Measurements from ENCODE around the gene JSRP1.

The JSRP1 gene

GRCh38 chr19:2255982-2256685 lies at the start of gene JSRP1:
Gene JSRP1, minus strand, starts transcription at chr19:2256417. Its CDS starts 1,103 bp downstream, at chr19:2255314.
- no peak for DNase-seq (ENCODE audit: low spot score)

- DNase-seq (ENCODE audit: low spot score), result no peak
Measured at GRCh38 chr19:2305452-2306280, 49.4 kb upstream of the JSRP1 start.

DNA sequence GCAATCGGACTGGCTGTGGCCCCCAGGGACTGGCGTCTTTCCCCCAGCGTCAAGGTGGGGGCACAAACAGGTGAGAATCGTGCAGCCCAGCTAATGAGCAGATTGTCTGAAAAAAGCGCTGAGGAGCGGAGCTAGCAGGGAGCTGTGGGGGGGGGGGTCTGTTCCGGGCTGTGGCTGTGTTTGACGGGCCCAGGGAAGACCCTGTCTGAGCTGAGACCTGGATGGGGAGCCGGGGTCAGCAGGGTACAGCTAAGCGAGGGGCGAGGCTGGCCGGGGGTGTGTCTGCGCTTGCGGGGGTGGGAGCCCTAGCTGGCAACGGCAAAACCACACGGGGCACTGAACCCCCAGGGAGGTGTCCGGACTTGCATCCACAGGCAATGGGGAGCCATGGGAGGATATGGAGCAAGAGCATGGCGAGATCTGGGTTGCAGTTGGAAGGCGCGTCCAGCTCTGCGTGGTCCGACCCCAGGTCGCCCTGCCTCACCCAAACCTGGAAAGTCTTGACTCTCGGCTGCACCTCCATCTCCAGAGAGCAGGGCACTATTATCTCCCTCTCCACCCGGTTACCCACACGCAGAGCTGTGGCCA lies 47.1 kb upstream of the JSRP1 start:
- DNase-seq (ENCODE audit: low spot score), result no peak

DNA sequence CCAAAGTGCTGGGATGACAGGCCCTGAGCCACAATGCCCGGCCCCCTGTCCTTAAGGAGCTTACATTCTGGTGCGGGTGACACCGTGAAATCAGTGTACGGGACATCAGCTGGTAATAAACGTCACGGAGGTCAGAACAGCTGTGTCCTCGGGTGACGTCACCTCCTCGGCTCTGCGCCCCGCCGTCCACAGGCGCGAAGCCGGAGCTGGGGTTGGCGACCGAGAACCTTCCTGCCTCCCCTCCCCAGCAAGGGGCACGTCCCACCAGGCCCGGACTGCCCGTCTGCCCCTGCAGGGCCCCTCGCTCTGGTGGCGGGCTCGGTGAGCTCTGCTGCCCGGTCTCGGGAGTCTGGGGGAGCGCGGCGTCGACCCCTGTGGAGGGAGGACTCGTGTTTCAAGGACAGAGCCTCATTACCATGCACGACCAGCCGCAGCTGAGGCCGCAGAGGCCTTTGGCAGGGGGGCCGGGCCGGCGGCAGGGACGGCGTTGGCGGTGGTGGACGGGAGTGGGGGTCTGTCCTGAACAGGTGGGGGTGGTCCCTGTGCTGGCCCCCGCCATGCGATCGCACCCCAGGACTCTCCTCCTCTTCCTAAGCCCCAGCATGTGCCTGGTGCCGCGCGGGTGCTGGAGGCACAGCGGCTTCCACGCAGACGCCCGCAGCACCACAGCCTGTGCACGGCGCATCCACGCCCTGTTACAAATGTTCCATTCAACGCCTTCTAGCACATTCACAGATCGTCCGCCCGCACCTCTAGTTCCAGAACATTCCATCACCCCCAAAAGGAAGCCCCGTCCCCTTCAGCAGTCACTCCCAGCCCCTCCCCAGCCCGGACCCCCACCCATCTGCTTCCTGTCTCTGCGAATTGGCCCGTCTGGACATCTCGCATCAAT lies 46.3 kb upstream of the JSRP1 start:
- DNase-seq (ENCODE audit: low spot score), result no peak

GRCh38 chr19:2300533-2300932 lies 44.3 kb upstream of the JSRP1 start:
- DNase-seq (ENCODE audit: low spot score), result no peak

DNA sequence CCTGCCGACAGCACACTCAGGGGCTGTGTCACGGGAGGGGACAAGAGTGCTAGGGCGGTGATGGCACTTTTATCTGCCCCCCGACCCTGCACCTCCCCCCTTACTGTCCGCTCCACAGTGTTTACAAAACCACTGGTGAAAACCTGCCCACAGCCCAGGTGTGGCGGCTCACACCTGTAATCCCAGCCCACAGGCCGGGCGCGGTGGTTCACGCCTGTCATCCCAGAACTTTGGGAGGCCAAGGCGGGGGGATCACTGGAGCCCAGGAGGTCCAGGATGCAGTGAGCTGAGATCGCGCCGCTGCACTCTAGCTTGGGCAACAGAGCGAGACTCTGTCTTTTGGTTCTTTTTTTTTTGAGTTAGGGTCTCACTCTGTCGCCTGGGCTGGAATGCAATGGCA lies 39.9 kb upstream of the JSRP1 start:
- DNase-seq (ENCODE audit: low spot score), result no peak

DNA sequence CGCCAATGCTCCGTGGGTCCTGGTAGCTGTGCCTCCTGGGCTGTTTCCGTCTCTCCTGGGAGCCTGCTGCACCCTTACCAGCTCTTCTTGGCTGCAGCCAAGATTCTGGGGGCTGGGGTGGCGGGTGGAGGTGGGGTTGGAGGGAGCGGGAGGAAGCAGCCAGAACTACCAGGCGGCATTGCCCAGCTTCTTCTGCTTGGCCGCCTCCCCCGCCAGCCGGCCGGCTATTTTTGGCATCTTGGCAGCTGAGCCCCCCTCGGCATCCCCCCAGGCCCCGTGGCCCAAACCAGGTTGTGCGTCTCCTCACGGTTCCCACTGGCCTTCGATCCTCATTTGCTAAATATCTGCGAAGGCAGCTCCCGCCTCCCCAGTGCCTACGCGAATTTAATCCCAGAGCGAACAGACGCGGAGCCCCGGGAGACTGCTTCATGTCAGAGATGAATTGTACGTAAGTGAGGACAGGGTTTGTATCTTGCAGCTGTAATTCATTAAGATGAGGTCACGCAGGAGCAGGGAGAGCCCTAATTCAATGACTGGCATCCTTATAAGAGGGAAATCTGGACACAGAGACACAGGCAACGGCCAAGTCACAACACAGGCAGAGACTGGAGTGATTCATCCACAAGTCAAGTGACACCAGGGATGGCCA lies 38.6 kb upstream of the JSRP1 start:
- no peak for DNase-seq (ENCODE audit: low spot score)

- DNase-seq (ENCODE audit: low spot score), result no peak
Measured at GRCh38 chr19:2291185-2291751, 35.1 kb upstream of the JSRP1 start.

GRCh38 chr19:2290441-2291184 lies 34.4 kb upstream of the JSRP1 start:
- no peak for DNase-seq (ENCODE audit: low spot score)

DNA sequence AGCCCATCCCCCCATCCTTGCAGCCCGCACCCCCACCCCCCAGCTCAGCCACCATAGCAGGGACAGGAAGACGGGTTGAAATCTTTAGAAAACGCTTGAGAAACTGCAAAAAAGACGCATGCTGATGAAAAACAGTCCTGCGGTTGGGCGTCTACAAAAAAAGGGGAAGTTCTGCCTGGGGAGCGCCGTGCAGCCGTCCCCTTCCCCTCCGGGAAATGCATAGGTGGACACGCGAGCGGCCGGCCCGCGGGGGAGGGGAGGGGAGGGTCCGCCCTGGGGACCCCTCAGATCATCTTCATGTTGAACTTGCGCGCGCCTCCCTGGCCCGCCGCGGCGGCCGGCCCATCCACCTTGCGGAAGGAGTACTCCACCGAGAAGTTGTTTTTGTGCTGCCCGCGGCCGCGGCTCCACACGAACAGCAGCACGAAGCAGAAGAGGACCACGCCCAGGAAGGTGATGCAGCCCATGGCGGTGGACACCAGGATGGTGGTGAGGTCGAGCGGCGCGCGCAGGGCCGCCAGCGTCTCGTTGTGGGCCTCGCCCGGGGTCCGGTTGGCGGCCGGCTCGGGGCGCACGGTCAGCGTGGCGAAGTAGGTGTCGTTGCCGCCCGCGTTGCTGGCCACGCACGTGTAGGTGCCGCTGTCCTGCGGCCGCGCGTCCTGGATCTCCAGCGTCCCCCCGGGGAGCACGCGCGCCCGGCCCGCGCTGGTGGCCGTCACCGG lies 33.7 kb upstream of the JSRP1 start:
- DNase-seq (ENCODE audit: low spot score), result no peak

DNA sequence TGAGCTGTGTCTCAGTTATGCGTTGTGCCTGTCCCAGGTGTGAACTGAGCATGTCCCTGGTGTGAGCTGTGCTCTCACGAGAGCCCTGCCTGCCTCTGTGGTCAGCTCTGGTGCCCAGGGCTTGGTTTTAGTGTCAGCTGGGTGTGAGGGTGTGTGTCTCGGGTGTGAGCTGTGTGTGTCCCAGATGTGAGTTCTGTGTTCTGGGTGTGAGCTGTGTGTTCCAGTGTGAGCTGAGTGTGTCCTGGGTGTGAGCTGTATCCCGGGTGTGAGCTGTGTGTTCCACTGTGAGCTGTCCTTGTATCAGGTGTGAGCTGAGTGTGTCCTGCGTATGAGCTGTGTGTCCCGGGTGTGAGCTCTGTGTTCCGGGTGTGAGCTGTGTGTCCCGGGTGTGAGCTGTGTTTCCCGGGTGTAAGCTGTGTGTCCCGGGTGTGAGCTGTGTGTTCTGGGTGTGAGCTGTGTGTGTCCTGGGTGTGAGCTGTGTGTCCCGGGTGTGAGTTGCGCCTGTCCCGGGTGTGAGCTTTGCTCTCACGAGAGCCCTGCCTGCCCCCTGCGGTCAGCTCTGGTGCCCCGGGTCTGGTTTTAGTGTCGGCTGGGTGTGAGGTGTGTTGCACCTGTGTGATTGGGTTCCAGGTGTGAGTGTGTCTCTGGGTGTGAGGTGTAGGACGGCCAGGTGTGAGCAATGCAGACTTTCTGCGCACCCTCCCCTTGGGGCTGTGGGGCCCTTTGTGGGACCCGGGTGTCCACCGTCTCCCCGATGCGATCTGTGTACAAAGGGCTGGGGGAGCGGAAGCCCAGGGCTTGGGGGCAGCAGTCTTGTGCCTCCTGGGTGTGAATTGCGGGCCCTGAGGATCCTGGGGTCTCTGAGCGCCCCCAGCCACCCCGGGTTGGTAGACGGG lies 32.8 kb upstream of the JSRP1 start:
- no peak for DNase-seq (ENCODE audit: low spot score)

GRCh38 chr19:2288338-2288817 lies 32.2 kb upstream of the JSRP1 start:
- DNase-seq (ENCODE audit: low spot score), result no peak

GRCh38 chr19:2287585-2288337 lies 31.5 kb upstream of the JSRP1 start:
- DNase-seq (ENCODE audit: low spot score), result no peak

GRCh38 chr19:2286402-2287140 lies 30.4 kb upstream of the JSRP1 start:
- DNase-seq (ENCODE audit: low spot score), result no peak

- DNase-seq (ENCODE audit: low spot score), result no peak
Measured at GRCh38 chr19:2283835-2284507, 27.8 kb upstream of the JSRP1 start.

GRCh38 chr19:2282862-2283237 lies 26.6 kb upstream of the JSRP1 start:
- no peak for DNase-seq (ENCODE audit: low spot score)
